Tibial nerve (tissue), 4 donors: ENCODE data around the gene EBF4. TPM values are rescaled to one million over a fixed set of nuclear protein-coding genes. Genes with fewer than 3 reads are reported as not detected.

Source experiments
- DNase-seq, 2 donors: peaks; one replicate each; pipeline ENCODE4 v3.0.0-alpha.2; 2019; ENCODE audit warnings: low spot score in 2 of 2
- H3K27ac ChIP-seq, 4 donors: fragments of 200-600 bp; sonication (generic) in 3 of 4; one replicate each; pipeline ENCODE4 v1.5.1; 2017 to 2019; ENCODE audit warnings: mild to moderate bottlenecking in 1 of 4
- H3K27me3 ChIP-seq, 2 donors: fragments of 200-600 bp; sonication (generic) in 1 of 2; one replicate each; pipeline versions ENCODE4 v1.5.1 to v1.6.0; 2017 to 2019
- H3K36me3 ChIP-seq, 3 donors: fragments of 200-600 bp; sonication (generic); one replicate each; pipeline ENCODE4 v1.5.1; 2018 to 2019
- H3K4me1 ChIP-seq, 4 donors: fragments of 200-600 bp; sonication (generic) in 3 of 4; one replicate each; pipeline ENCODE4 v1.5.1; 2017 to 2019
- H3K4me3 ChIP-seq, 4 donors: fragments of 200-600 bp; sonication (generic) in 3 of 4; one replicate each; pipeline ENCODE4 v1.5.1; 2017 to 2019; ENCODE audit warnings: mild to moderate bottlenecking in 1 of 4, moderate library complexity in 1 of 4
- H3K9me3 ChIP-seq, 4 donors: fragments of 200-600 bp; sonication (generic) in 3 of 4; one replicate each; pipeline ENCODE4 v1.5.1; 2017 to 2019
- EP300 ChIP-seq, 2 donors: sonication (generic); formaldehyde crosslinking; IDR thresholded peaks; one replicate each; pipeline ENCODE4 v1.6.1; 2017; ENCODE audit warnings: antibody characterized with exemption in 2 of 2, mild to moderate bottlenecking in 1 of 2
- POLR2A ChIP-seq, 2 donors: fragments of 450-650 bp; IDR thresholded peaks; one replicate each; pipeline ENCODE4 v1.6.1; 2017; ENCODE audit warnings: antibody characterized with exemption in 2 of 2, mild to moderate bottlenecking in 2 of 2, moderate library complexity in 2 of 2
- WGBS, 2 donors: methylation state at CpG; one replicate each; pipeline ENCODE4 v1.1.5; 2018; 5-methylcytosine and 5-hydroxymethylcytosine counted together
- total RNA-seq, 4 donors: library from RNA; depleted of rRNA; stranded (reverse); fragments of >200 nt; gene quantifications; one replicate each; pipeline ENCODE4 v1.1.0, GENCODE V29; 2016
- TF ChIP-seq, protein P1 (sequence below), 5 experiments: fragments of 200-600 bp in 3 of 5; fragments of 450-650 bp in 2 of 5; sonication (generic) in 3 of 5; IDR thresholded peaks; one replicate each; pipeline ENCODE4 v1.5.1; 2016 to 2019; ENCODE audit warnings: antibody characterized with exemption in 5 of 5, mild to moderate bottlenecking in 3 of 5, moderate library complexity in 2 of 5

The EBF4 gene
- total RNA-seq, 4 donors from 2014 or later, result 4.8 to 17.5 (median 10.4) TPM

DNA sequence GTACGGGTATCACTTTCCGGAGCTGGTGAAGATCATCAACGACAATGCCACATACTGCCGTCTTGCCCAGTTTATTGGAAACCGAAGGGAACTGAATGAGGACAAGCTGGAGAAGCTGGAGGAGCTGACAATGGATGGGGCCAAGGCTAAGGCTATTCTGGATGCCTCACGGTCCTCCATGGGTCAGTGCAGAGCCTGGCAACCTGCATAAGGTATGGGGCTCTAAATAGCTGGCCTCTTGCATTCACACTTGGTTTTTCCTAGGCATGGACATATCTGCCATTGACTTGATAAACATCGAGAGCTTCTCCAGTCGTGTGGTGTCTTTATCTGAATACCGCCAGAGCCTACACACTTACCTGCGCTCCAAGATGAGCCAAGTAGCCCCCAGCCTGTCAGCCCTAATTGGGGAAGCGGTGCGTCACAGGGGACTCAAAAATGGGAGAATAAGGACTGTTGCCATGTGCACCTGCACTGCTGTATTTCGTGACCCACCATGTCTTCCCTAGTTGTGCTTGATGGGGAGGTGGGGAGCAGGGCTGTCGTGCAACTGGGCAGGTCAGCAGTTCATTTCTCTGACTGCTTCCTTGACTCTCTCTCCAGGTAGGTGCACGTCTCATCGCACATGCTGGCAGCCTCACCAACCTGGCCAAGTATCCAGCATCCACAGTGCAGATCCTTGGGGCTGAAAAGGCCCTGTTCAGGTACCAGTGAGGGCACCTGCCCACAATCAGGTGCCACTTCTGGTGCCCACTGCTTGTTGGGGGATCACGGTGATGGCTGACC lies 37.1 kb upstream of the EBF4 start:
- WGBS, 2 donors, result 91 to 94% methylated on average over 17 of the region's 17 CpGs
- Histone ChIP-seq H3K27me3 (no peaks in the 10 kb centered on the region), H3K4me1 (peaks cover 0 to 26% (median 19%) of the 10 kb centered on the region in 4 donors), H3K27ac (no peak overlapping the region), H3K36me3 (peaks cover 3 to 66% (median 53%) of the 10 kb centered on the region in 3 donors), H3K4me3 (no peak overlapping the region), H3K9me3 (no peaks in the 10 kb centered on the region)
- no peak for DNase-seq
- TF ChIP-seq, protein P1, sequence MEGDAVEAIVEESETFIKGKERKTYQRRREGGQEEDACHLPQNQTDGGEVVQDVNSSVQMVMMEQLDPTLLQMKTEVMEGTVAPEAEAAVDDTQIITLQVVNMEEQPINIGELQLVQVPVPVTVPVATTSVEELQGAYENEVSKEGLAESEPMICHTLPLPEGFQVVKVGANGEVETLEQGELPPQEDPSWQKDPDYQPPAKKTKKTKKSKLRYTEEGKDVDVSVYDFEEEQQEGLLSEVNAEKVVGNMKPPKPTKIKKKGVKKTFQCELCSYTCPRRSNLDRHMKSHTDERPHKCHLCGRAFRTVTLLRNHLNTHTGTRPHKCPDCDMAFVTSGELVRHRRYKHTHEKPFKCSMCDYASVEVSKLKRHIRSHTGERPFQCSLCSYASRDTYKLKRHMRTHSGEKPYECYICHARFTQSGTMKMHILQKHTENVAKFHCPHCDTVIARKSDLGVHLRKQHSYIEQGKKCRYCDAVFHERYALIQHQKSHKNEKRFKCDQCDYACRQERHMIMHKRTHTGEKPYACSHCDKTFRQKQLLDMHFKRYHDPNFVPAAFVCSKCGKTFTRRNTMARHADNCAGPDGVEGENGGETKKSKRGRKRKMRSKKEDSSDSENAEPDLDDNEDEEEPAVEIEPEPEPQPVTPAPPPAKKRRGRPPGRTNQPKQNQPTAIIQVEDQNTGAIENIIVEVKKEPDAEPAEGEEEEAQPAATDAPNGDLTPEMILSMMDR (IDR thresholded peaks at IDR 0.05), result no peak
- TF ChIP-seq EP300 (IDR thresholded peaks at IDR 0.05) (no peak), POLR2A (IDR thresholded peaks at IDR 0.05) (no peak)

DNA sequence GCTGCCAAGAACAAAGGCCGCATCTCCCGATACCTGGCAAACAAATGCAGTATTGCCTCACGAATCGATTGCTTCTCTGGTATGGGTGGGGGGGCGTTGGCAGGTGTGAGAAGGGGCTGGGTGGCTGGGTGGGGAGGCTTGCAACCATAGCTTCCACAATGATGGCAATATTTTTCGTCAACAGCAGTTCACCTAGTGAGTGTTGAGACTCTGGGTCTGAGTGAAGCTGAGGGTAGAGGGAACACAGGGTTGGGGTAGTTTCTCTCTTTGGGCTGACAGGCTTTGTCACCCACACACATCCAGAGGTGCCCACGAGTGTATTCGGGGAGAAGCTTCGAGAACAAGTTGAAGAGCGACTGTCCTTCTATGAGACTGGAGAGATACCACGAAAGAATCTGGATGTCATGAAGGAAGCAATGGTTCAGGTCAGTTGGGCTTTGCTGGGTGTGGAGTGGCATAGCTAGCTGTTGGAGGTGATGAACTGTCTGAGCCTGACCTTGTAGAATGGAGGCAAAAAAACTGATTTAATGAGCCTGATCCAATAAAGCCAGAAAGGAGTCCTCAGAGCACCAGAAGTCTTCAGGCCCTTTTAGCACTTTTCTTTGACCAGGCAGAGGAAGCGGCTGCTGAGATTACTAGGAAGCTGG lies 36.0 kb upstream of the EBF4 start:
- Histone ChIP-seq H3K4me3 (no peak overlapping the region), H3K36me3 (peaks cover 3 to 77% (median 57%) of the 10 kb centered on the region in 3 donors), H3K9me3 (no peaks in the 10 kb centered on the region), H3K27me3 (no peaks in the 10 kb centered on the region), H3K4me1 (peaks cover 0 to 18% (median 15%) of the 10 kb centered on the region in 4 donors), H3K27ac (no peak overlapping the region)
- no peak for DNase-seq
- TF ChIP-seq, protein P1 (IDR thresholded peaks at IDR 0.05), result no peak
- TF ChIP-seq EP300 (IDR thresholded peaks at IDR 0.05) (no peak), POLR2A (IDR thresholded peaks at IDR 0.05) (no peak)
- WGBS, 2 donors, result 91 to 93% methylated on average over 12 of the region's 12 CpGs

DNA sequence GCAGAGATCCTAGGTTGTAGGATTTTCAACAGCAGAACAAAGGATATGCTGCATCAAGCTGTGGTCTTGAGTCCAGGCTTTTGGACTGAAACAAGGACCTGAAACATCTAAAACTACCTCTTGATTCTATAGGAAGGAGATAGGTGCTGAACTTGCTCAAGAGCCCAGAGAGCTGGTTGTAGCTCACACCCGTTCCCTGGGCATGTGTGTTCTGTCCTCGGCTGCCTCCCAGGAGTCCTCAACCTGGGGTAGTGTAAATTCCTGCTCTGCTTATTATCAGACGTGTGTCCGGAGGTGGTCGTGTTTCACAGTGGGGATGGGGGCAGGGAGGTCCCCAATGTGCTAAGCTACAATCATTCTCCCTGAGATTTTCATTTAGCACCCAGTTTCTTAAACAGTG lies 35.3 kb upstream of the EBF4 start:
- Histone ChIP-seq H3K4me3 (no peak overlapping the region), H3K4me1 (peaks cover 0 to 22% (median 14%) of the 10 kb centered on the region in 4 donors), H3K27ac (no peak overlapping the region), H3K9me3 (no peaks in the 10 kb centered on the region), H3K27me3 (no peaks in the 10 kb centered on the region), H3K36me3 (peaks cover 3 to 83% (median 57%) of the 10 kb centered on the region in 3 donors)
- TF ChIP-seq, protein P1 (IDR thresholded peaks at IDR 0.05), result no peak
- TF ChIP-seq POLR2A (IDR thresholded peaks at IDR 0.05) (no peak), EP300 (IDR thresholded peaks at IDR 0.05) (no peak)
- WGBS, 2 donors, result 79 to 80% methylated on average over 5 of the region's 5 CpGs
- DNase-seq, result no peak

DNA sequence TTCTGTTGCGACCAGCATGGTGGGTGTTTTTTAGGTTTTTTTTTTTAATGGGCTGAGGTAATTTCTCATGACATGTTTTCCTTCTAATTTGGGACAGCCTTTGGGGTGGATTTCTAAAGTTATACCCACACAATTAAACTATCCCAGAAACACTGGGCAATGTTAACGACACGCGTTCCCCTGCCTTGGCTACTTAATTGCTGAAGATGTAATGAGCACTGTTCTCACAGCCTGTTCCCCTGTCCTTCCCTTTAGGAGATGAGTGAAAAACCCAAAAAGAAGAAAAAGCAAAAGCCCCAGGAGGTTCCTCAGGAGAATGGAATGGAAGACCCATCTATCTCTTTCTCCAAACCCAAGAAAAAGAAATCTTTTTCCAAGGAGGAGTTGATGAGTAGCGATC lies 34.9 kb upstream of the EBF4 start:
- DNase-seq, result no peak
- H3K27ac ChIP-seq, result no peak overlapping the region
- no peaks in the 10 kb centered on the region for H3K9me3 ChIP-seq
- WGBS, 2 donors, result 89% methylated on average over 5 of the region's 5 CpGs
- TF ChIP-seq, protein P1 (IDR thresholded peaks at IDR 0.05), result no peak
- TF ChIP-seq POLR2A (IDR thresholded peaks at IDR 0.05) (no peak), EP300 (IDR thresholded peaks at IDR 0.05) (no peak)
- H3K4me1 ChIP-seq, result peaks cover 0 to 27% (median 14%) of the 10 kb centered on the region in 4 donors
- no peaks in the 10 kb centered on the region for H3K27me3 ChIP-seq
- H3K36me3 ChIP-seq, result peaks cover 3 to 88% (median 57%) of the 10 kb centered on the region in 3 donors
- no peak overlapping the region for H3K4me3 ChIP-seq
